Heart right ventricle (tissue), 16 donors: Measurements from ENCODE around the gene DNAH17. TPM values are rescaled to one million over a fixed set of nuclear protein-coding genes. Genes with fewer than 3 reads are reported as not detected.

Source experiments
- ATAC-seq, 8 donors: fragments of 200-7000 bp; cut with Tn5 transposase; one replicate each; pipeline ENCODE4 v1.9.1; 2020; ENCODE audit warnings: mild to moderate bottlenecking in 8 of 8, moderate library complexity in 8 of 8, moderate number of reproducible peaks in 1 of 8
- DNase-seq, 2 donors: peaks; one replicate each; pipeline ENCODE4 v3.0.0-alpha.2; 2020
- H3K27ac ChIP-seq, 10 donors: fragments of 200-600 bp; sonication (generic) in 2 of 10; one replicate each; pipeline versions ENCODE4 v1.5.0 to v1.8.0; 2020 to 2022; ENCODE audit warnings: mild to moderate bottlenecking in 3 of 10
- H3K27me3 ChIP-seq, 7 donors: fragments of 200-600 bp; one replicate each; pipeline ENCODE4 v1.8.0; 2021 to 2022; ENCODE audit warnings: mild to moderate bottlenecking in 2 of 7
- H3K36me3 ChIP-seq, 9 donors: fragments of 200-600 bp; sonication (generic) in 1 of 9; one replicate each; pipeline versions ENCODE4 v1.5.0 to v1.8.0; 2020 to 2022; ENCODE audit warnings: mild to moderate bottlenecking in 2 of 9
- H3K4me1 ChIP-seq, 9 donors: fragments of 200-600 bp; sonication (generic) in 1 of 9; one replicate each; pipeline versions ENCODE4 v1.5.0 to v1.8.0; 2020 to 2022; ENCODE audit warnings: mild to moderate bottlenecking in 4 of 9
- H3K4me3 ChIP-seq, 10 donors: fragments of 200-600 bp; sonication (generic) in 2 of 10; one replicate each; pipeline versions ENCODE4 v1.5.0 to v1.8.0; 2020 to 2022; ENCODE audit warnings: mild to moderate bottlenecking in 7 of 10, moderate library complexity in 2 of 10
- H3K9me3 ChIP-seq, 11 donors: fragments of 200-600 bp in 10 of 11; sonication (generic) in 2 of 11; one replicate each; pipeline versions ENCODE4 v1.5.0 to v1.8.0; 2013 to 2022; ENCODE audit warnings: mild to moderate bottlenecking in 2 of 11, control low read depth in 1 of 11, moderate library complexity in 1 of 11
- CTCF ChIP-seq, 9 donors: fragments of 200-600 bp; sonication (generic) in 2 of 9; IDR thresholded peaks; one replicate each; pipeline versions ENCODE4 v1.5.0 to v1.8.0; 2021 to 2022; ENCODE audit warnings: antibody characterized with exemption in 9 of 9, mild to moderate bottlenecking in 5 of 9, moderate library complexity in 1 of 9
- WGBS, 2 donors: extraction: QIAGEN DNeasy Blood & Tissue Kit; methylation state at CpG; one replicate each; pipeline ENCODE4 v1.1.7; 2013; ENCODE audit warnings: inconsistent platforms in 1 of 2; 5-methylcytosine and 5-hydroxymethylcytosine counted together
- intact Hi-C, 10 donors: fragments of 100-400 bp; cut with DNase I; formaldehyde crosslinking; loops; one replicate each; pipeline versions ENCODE4 v1.11.1 to v1.14.2; 2022
- polyA plus RNA-seq, 2 donors: library from polyadenylated mRNA; stranded (reverse); fragments of 200-250 nt; gene quantifications; one replicate each; pipeline ENCODE4 v1.2.3, GENCODE V29; 2013
- total RNA-seq, 10 donors: library from RNA; stranded (reverse); fragmentation: NEBNext Ultra II Directional in 3 of 10; extraction: Animal tissue kit (Norgen Biotek cat#: 25700) in 3 of 10; gene quantifications; one replicate each; pipeline versions ENCODE4 v1.2.1 to v1.2.4, GENCODE V29; 2021 to 2023
- donor health status: Arrhythmogenic right ventricular cardiomyopathy.
- donor health status: ischemic (EF 13 %, LVEDD 7.1; RV severe dilation, severe dysfunction).
- donor health status: healthy with polysubstance abuse.
- donor health status: DM: no; HTN: yes; CAD: no.
- donor health status: DM: no; HTN: no; CAD: no.
- donor health status: ischemic (EF 25% LVEDD 6.9; RV normal size, moderate dysfunction).
- donor health status: ischemic (EF 25% LVEDD 5.7; RV mildly dilated, moderate dysfunction).
- donor health status: healthy.
- donor health status: DM: yes; HTN: yes; CAD: no.
- donor health status: Ischemic cardiomyopathy.
- donor health status: ischemic (EF 35%, LVEDD 5.7; RV mildly dilated, moderate dysfunction).
- donor health status: nonischemic (EF 11% LVEDD 7.7; RV severe dilation, severe dysfunction).
- donor health status: DM: yes; HTN: yes; CAD: no.
- donor health status: PGD.
- donor health status: ischemic (EF 29% LVEDD 5.4; RV normal size, mild dysfunction).
- donor health status: nonischemic (EF 23%, LVEDD 6.1; RV moderate dilation, normal function).

The DNAH17 gene
- total and polyA plus RNA-seq, 12 donors: 0.05 to 0.30 (median 0.09) TPM; not detected in 4

- no peak for TF ChIP-seq CTCF (IDR thresholded peaks at IDR 0.05)
- DNase-seq (no peak), ATAC-seq (no peak)
- 91 to 95% methylated on average over 6 of the region's 6 CpGs for WGBS, 2 donors
- Histone ChIP-seq H3K9me3 (no peaks in the 10 kb centered on the region), H3K27ac (no peak overlapping the region), H3K4me1 (no peaks in the 10 kb centered on the region), H3K36me3 (no peaks in the 10 kb centered on the region), H3K4me3 (no peak overlapping the region), H3K27me3 (peaks cover 0 to 34% (median 12%) of the 10 kb centered on the region in 7 donors)
- intact Hi-C loops: no loop called here
Observed at GRCh38 chr17:78478757-78479297, 98.4 kb downstream of the DNAH17 start.

- 83 to 88% methylated on average over 2 of the region's 2 CpGs for WGBS, 2 donors
- TF ChIP-seq CTCF (IDR thresholded peaks at IDR 0.05): no peak
- intact Hi-C loops: no loop called here
- DNase-seq: no peak
- H3K9me3 ChIP-seq: no peaks in the 10 kb centered on the region
- no peaks in the 10 kb centered on the region for H3K36me3 ChIP-seq
- H3K4me1 ChIP-seq: no peaks in the 10 kb centered on the region
- ATAC-seq: no peak
- no peak overlapping the region for H3K27ac ChIP-seq
- no peak overlapping the region for H3K4me3 ChIP-seq
- peaks cover 0 to 29% (median 14%) of the 10 kb centered on the region in 7 donors for H3K27me3 ChIP-seq
Observed at GRCh38 chr17:78477913-78478756, 99.1 kb downstream of the DNAH17 start.

GRCh38 chr17:78476973-78477372, 100.2 kb downstream of the DNAH17 start:
- DNase-seq (no peak), ATAC-seq (no peak)
- Histone ChIP-seq H3K27ac (no peak overlapping the region), H3K9me3 (no peaks in the 10 kb centered on the region), H3K27me3 (peaks cover 0 to 26% (median 14%) of the 10 kb centered on the region in 7 donors), H3K4me1 (no peaks in the 10 kb centered on the region), H3K4me3 (no peak overlapping the region), H3K36me3 (no peaks in the 10 kb centered on the region)
- intact Hi-C loops: no loop called here
- WGBS, 2 donors: 85 to 86% methylated on average over 5 of the region's 5 CpGs
- TF ChIP-seq CTCF (IDR thresholded peaks at IDR 0.05): no peak

GRCh38 chr17:78476149-78476548, 101.0 kb downstream of the DNAH17 start:
- DNase-seq: no peak
- H3K4me3 ChIP-seq: no peak overlapping the region
- 95 to 96% methylated on average over 28 of the region's 28 CpGs for WGBS, 2 donors
- H3K9me3 ChIP-seq: no peaks in the 10 kb centered on the region
- H3K27ac ChIP-seq: no peak overlapping the region
- H3K27me3 ChIP-seq: peaks cover 0 to 22% (median 14%) of the 10 kb centered on the region in 7 donors
- intact Hi-C loops: no loop called here
- H3K36me3 ChIP-seq: no peaks in the 10 kb centered on the region
- H3K4me1 ChIP-seq: no peaks in the 10 kb centered on the region
- no peak for TF ChIP-seq CTCF (IDR thresholded peaks at IDR 0.05)
- no peak for ATAC-seq
